Nephron (organoid): Measurements from ENCODE around the gene WDR18.

ENCODE experiments used
- H3K27ac Mint-ChIP-seq, 3 experiments: 2 replicates each; pipeline ENCODE4 v1.8.0; 2020; ENCODE audit warnings: mixed read lengths in 3 of 3, mild to moderate bottlenecking in 2 of 3, moderate library complexity in 1 of 3
- H3K27me3 Mint-ChIP-seq: 2 replicates; pipeline ENCODE4 v1.8.0; 2021; ENCODE audit warnings: low read depth, mild to moderate bottlenecking, moderate library complexity, mixed read lengths
- H3K36me3 Mint-ChIP-seq: 2 replicates; pipeline ENCODE4 v1.8.0; 2020; ENCODE audit warnings: low read depth, mixed read lengths
- H3K4me1 Mint-ChIP-seq: 2 replicates; pipeline ENCODE4 v1.8.0; 2020; ENCODE audit warnings: mixed read lengths
- H3K4me3 Mint-ChIP-seq, 3 experiments: 2 replicates each; pipeline ENCODE4 v1.8.0; 2020; ENCODE audit warnings: mild to moderate bottlenecking in 3 of 3, mixed read lengths in 3 of 3, moderate library complexity in 2 of 3
- H3K9me3 Mint-ChIP-seq: 2 replicates; pipeline ENCODE4 v1.8.0; 2020; ENCODE audit warnings: mixed read lengths
- CTCF ChIP-seq, 3 experiments: fragments of 200-600 bp; sonication (generic); IDR thresholded peaks; one replicate each; pipeline ENCODE4 v1.5.0; 2021; ENCODE audit warnings: antibody characterized with exemption in 3 of 3; ENCODE audit not compliant: unreplicated experiment in 3 of 3

WDR18 gene

GRCh38 chr19:994516-994915 lies 10.4 kb downstream of the WDR18 start:
- Mint-ChIP-seq H3K4me1 (peaks cover 10% of the 10 kb centered on the region), H3K4me3 (no peak overlapping the region), H3K9me3 (no peaks in the 10 kb centered on the region), H3K36me3 (peaks cover 4% of the 10 kb centered on the region), H3K27ac (no peak overlapping the region), H3K27me3 (peaks cover 40% of the 10 kb centered on the region)
- no peak for TF ChIP-seq CTCF (IDR thresholded peaks at IDR 0.05; ENCODE audit: unreplicated experiment in 3 of 3)

- Mint-ChIP-seq H3K4me3 (no peak overlapping the region), H3K27ac (no peak overlapping the region), H3K9me3 (no peaks in the 10 kb centered on the region), H3K27me3 (peaks cover 46% of the 10 kb centered on the region), H3K4me1 (peaks cover 10% of the 10 kb centered on the region), H3K36me3 (peaks cover 4% of the 10 kb centered on the region)
- TF ChIP-seq CTCF (IDR thresholded peaks at IDR 0.05; ENCODE audit: unreplicated experiment in 3 of 3), result no peak
Observed at GRCh38 chr19:995051-995827, 11.1 kb downstream of the WDR18 start.

DNA sequence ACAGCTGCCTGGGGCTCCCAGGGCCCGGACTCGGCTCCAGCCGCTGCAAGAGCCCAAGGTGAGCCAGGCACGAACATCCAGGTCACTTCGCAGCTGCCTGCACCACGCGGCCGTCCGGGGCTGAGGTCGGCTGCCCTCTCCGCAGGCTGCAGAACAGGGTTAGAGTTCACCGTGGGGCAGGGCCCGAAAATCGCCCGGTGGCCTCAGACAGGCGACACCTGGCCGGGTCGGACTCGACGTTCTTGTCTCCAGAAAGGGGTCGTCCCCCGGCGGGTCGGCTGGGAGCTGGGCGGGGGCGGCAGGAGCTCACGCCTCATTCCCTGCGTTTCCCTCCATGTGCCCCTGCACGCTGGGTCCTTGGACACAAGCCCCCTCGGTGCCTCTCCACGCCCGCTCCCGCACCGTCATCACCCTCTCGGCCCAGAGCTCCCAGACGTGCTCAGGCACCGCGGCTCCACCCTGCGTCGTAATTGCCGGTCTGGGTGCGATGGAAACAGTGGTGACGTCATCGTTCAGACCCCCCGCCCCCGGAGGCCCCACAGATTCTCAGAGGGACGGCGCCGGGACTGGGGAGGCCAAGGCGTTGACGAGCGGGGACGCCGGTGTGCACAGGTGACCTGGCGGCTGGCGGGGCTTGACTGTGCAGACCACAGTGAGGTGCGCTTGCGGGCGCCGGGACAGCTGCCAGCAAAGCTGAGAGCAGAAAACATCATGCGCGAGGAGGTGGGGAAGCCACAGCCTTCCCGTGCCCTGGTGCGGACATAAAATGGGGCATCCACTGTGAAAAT lies 12.1 kb downstream of the WDR18 start:
- H3K4me1 Mint-ChIP-seq, result peaks cover 10% of the 10 kb centered on the region
- TF ChIP-seq CTCF (IDR thresholded peaks at IDR 0.05; ENCODE audit: unreplicated experiment in 3 of 3), result no peak
- H3K36me3 Mint-ChIP-seq, result peaks cover 4% of the 10 kb centered on the region
- H3K27ac Mint-ChIP-seq, result no peak overlapping the region
- H3K27me3 Mint-ChIP-seq, result peaks cover 50% of the 10 kb centered on the region
- H3K4me3 Mint-ChIP-seq, result peak overlapping the region in 2 of 3 experiments; percentile 10 to 29
- no peaks in the 10 kb centered on the region for H3K9me3 Mint-ChIP-seq

GRCh38 chr19:998064-998463 lies 13.9 kb downstream of the WDR18 start:
- peak overlapping the region in 2 of 3 experiments; percentile 7 to 59 for H3K4me3 Mint-ChIP-seq
- peaks cover 65% of the 10 kb centered on the region for H3K27me3 Mint-ChIP-seq
- no peaks in the 10 kb centered on the region for H3K9me3 Mint-ChIP-seq
- no peak for TF ChIP-seq CTCF (IDR thresholded peaks at IDR 0.05; ENCODE audit: unreplicated experiment in 3 of 3)
- no peak overlapping the region for H3K27ac Mint-ChIP-seq
- peaks cover 10% of the 10 kb centered on the region for H3K4me1 Mint-ChIP-seq
- H3K36me3 Mint-ChIP-seq, result no peaks in the 10 kb centered on the region

- Mint-ChIP-seq H3K27ac (no peak overlapping the region), H3K4me1 (peaks cover 10% of the 10 kb centered on the region), H3K4me3 (peak overlapping the region; percentile 61 to 76 (median 66)), H3K36me3 (no peaks in the 10 kb centered on the region), H3K9me3 (no peaks in the 10 kb centered on the region), H3K27me3 (peaks cover 71% of the 10 kb centered on the region)
- no peak for TF ChIP-seq CTCF (IDR thresholded peaks at IDR 0.05; ENCODE audit: unreplicated experiment in 3 of 3)
Observed at GRCh38 chr19:999379-999719, 15.2 kb downstream of the WDR18 start.
